ENCODE measurements around the gene KSR1.

- TF ChIP-seq POLR2AphosphoS5 (IDR thresholded peaks at IDR 0.05; ENCODE audit: low read depth, low read length) (no peak), RXRA (IDR thresholded peaks at IDR 0.05; ENCODE audit: borderline replicate concordance, low read depth) (no peak), EP300 (IDR thresholded peaks at IDR 0.05; ENCODE audit: borderline replicate concordance in 1 of 2, low read depth in 1 of 2, low read length in 1 of 2) (no peak), PBX3 (IDR thresholded peaks at IDR 0.05) (no peak), RAD21 (IDR thresholded peaks at IDR 0.05; ENCODE audit: low read length) (no peak), RCOR1 (IDR thresholded peaks at IDR 0.05; ENCODE audit: low read length) (no peak)
- TF ChIP-seq, protein P1, sequence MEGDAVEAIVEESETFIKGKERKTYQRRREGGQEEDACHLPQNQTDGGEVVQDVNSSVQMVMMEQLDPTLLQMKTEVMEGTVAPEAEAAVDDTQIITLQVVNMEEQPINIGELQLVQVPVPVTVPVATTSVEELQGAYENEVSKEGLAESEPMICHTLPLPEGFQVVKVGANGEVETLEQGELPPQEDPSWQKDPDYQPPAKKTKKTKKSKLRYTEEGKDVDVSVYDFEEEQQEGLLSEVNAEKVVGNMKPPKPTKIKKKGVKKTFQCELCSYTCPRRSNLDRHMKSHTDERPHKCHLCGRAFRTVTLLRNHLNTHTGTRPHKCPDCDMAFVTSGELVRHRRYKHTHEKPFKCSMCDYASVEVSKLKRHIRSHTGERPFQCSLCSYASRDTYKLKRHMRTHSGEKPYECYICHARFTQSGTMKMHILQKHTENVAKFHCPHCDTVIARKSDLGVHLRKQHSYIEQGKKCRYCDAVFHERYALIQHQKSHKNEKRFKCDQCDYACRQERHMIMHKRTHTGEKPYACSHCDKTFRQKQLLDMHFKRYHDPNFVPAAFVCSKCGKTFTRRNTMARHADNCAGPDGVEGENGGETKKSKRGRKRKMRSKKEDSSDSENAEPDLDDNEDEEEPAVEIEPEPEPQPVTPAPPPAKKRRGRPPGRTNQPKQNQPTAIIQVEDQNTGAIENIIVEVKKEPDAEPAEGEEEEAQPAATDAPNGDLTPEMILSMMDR (IDR thresholded peaks at IDR 0.05), result no peak
- TF ChIP-seq, protein P2, sequence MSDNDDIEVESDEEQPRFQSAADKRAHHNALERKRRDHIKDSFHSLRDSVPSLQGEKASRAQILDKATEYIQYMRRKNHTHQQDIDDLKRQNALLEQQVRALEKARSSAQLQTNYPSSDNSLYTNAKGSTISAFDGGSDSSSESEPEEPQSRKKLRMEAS (IDR thresholded peaks at IDR 0.05; ENCODE audit: low read depth), result no peak
These were observed 40.2 kb downstream of the KSR1 start for GRCh38 chr17:27496437-27496943.
